CD4-positive, alpha-beta T cell (primary cell): ENCODE data around the gene NR4A3. TPM values are rescaled to one million over a fixed set of nuclear protein-coding genes. Genes with fewer than 3 reads are reported as not detected.

Experiments used
- ATAC-seq: fragments of 200-7000 bp; cut with Tn5 transposase; one replicate; pipeline ENCODE4 v1.10.0; 2022; ENCODE audit warnings: mild to moderate bottlenecking; ENCODE audit not compliant: poor library complexity
- CTCF ChIA-PET: fragments of 350-600 bp; sonication (Branson Sonifier 250); formaldehyde crosslinking; loops from one replicate; lab custom pipeline; 2021; ENCODE audit warnings: antibody characterized with exemption, inconsistent platforms; lab: Charles Lee
- POLR2A ChIA-PET: fragments of 350-600 bp; sonication (Branson Sonifier 250); formaldehyde crosslinking; loops from one replicate; lab custom pipeline; 2021; ENCODE audit warnings: antibody characterized with exemption, inconsistent platforms; lab: Charles Lee
- DNase-seq, 14 experiments: peaks; one replicate each; pipeline ENCODE4 v3.0.0-alpha.2; 2013 to 2020; ENCODE audit warnings: mixed read lengths in 2 of 14
- H3K27ac ChIP-seq, 2 donors: one replicate each; pipeline versions ENCODE4 v1.5.1 to v1.7.0; 2013; ENCODE audit warnings: low read length in 2 of 2, low read depth in 1 of 2, mild to moderate bottlenecking in 1 of 2
- H3K27me3 ChIP-seq, 2 experiments: 1 replicate in 1 of 2; 2 replicates in 1 of 2; pipeline versions ENCODE4 v1.6.1 to v1.7.0; 2013; ENCODE audit warnings: low read length in 2 of 2, control low read depth in 1 of 2, mild to moderate bottlenecking in 1 of 2, moderate library complexity in 1 of 2; ENCODE audit not compliant: insufficient read depth in 2 of 2, control insufficient read depth in 1 of 2
- H3K36me3 ChIP-seq: one replicate; pipeline ENCODE4 v1.6.1; 2013; ENCODE audit warnings: low read length, control low read depth; ENCODE audit not compliant: insufficient read depth
- H3K4me1 ChIP-seq: one replicate; pipeline ENCODE4 v1.6.1; 2013; ENCODE audit warnings: low read length, control low read depth; ENCODE audit not compliant: insufficient read depth
- H3K4me3 ChIP-seq: one replicate; pipeline ENCODE4 v1.5.1; 2013; ENCODE audit warnings: mild to moderate bottlenecking, low read length, moderate library complexity
- H3K9me3 ChIP-seq, 2 experiments: 1 replicate in 1 of 2; 2 replicates in 1 of 2; pipeline versions ENCODE4 v1.6.1 to v1.7.0; 2013; ENCODE audit warnings: low read length in 2 of 2, mild to moderate bottlenecking in 2 of 2, control low read depth in 1 of 2, moderate library complexity in 1 of 2; ENCODE audit not compliant: control insufficient read depth in 1 of 2, insufficient read depth in 1 of 2
- H3K27ac Mint-ChIP-seq: one replicate; pipeline ENCODE4 v1.8.0; 2020; ENCODE audit warnings: mixed read lengths
- H3K27me3 Mint-ChIP-seq: one replicate; pipeline ENCODE4 v1.8.0; 2021; ENCODE audit warnings: mixed read lengths
- H3K36me3 Mint-ChIP-seq: one replicate; pipeline ENCODE4 v1.8.0; 2021; ENCODE audit warnings: low read depth, mixed read lengths
- H3K4me1 Mint-ChIP-seq: one replicate; pipeline ENCODE4 v1.8.0; 2021; ENCODE audit warnings: low read depth, mixed read lengths
- H3K4me3 Mint-ChIP-seq: one replicate; pipeline ENCODE4 v1.8.0; 2020; ENCODE audit warnings: mild to moderate bottlenecking, mixed read lengths
- H3K9me3 Mint-ChIP-seq: one replicate; pipeline ENCODE4 v1.8.0; 2020; ENCODE audit warnings: mixed read lengths
- CTCF ChIP-seq: fragments of 200-600 bp; IDR thresholded peaks from one replicate; pipeline ENCODE4 v1.8.0; 2022; ENCODE audit warnings: antibody characterized with exemption, mild to moderate bottlenecking
- intact Hi-C, 2 experiments: fragments of 100-400 bp; cut with DNase I in 1 of 2; cut with micrococcal nuclease in 1 of 2; formaldehyde crosslinking; loops; one replicate each; pipeline versions ENCODE4 v1.15.1 to v1.9.0; 2023 to 2025; cut with DNase I, micrococcal nuclease
- total RNA-seq, 174 experiments: library from RNA in 2 of 174; stranded (reverse) in 2 of 174; gene quantifications; one replicate each; pipeline ENCODE4 v1.2.3 and lab custom pipeline; 2021 to 2026

The NR4A3 gene
- total RNA-seq, 2 experiments from 2014 or later, result 42.4 to 44.6 TPM

GRCh38 chr9:99811172-99811571 lies 10.5 kb upstream of the NR4A3 start:
- no peaks in the 10 kb centered on the region for H3K4me1 Mint-ChIP-seq
- TF ChIP-seq CTCF, result no peak
- H3K36me3 Mint-ChIP-seq, result no peaks in the 10 kb centered on the region
- H3K27ac Mint-ChIP-seq, result no peak overlapping the region
- intact Hi-C loops, result no loop called here
- no peaks in the 10 kb centered on the region for H3K9me3 Mint-ChIP-seq
- no peaks in the 10 kb centered on the region for H3K4me1 ChIP-seq
- H3K4me3 Mint-ChIP-seq, result no peak overlapping the region
- H3K4me3 ChIP-seq, result no peak overlapping the region
- POLR2A ChIA-PET, result interaction anchor here (1.7 kb wide), 1 partner anchor 8 kb away, joined by 12 read pairs; no protein-coding TSS in a partner anchor
- H3K9me3 ChIP-seq, result no peaks in the 10 kb centered on the region
- CTCF ChIA-PET, result interaction anchor here (0.7 to 1.5 kb wide), 3 partner anchors 12 to 200 kb away, joined by 3 to 4 read pairs (median 3); no protein-coding TSS in a partner anchor
- H3K36me3 ChIP-seq, result no peaks in the 10 kb centered on the region
- ATAC-seq, result no peak
- no peak for DNase-seq
- H3K27me3 ChIP-seq, result no peaks in the 10 kb centered on the region
- H3K27ac ChIP-seq, result no peak overlapping the region
- peaks cover 4% of the 10 kb centered on the region for H3K27me3 Mint-ChIP-seq

GRCh38 chr9:99811598-99812383 lies 9.9 kb upstream of the NR4A3 start:
- Mint-ChIP-seq H3K4me3 (no peak overlapping the region), H3K27ac (no peak overlapping the region), H3K27me3 (peaks cover 4% of the 10 kb centered on the region), H3K4me1 (no peaks in the 10 kb centered on the region), H3K36me3 (no peaks in the 10 kb centered on the region), H3K9me3 (no peaks in the 10 kb centered on the region)
- ChIA-PET CTCF (interaction anchor here (0.7 to 1.1 kb wide), 2 partner anchors 16 to 199 kb away, joined by 3 to 4 read pairs; no protein-coding TSS in a partner anchor), POLR2A (no interaction called here)
- Histone ChIP-seq H3K27me3 (no peaks in the 10 kb centered on the region), H3K9me3 (no peaks in the 10 kb centered on the region), H3K27ac (no peak overlapping the region), H3K36me3 (no peaks in the 10 kb centered on the region), H3K4me3 (no peak overlapping the region), H3K4me1 (no peaks in the 10 kb centered on the region)
- DNase-seq (peak in 1 of 14 experiments; percentile 14), ATAC-seq (no peak)
- TF ChIP-seq CTCF, result no peak
- intact Hi-C loops, result no loop called here

- no peaks in the 10 kb centered on the region for H3K9me3 ChIP-seq
- no peak for TF ChIP-seq CTCF
- H3K27me3 ChIP-seq, result no peaks in the 10 kb centered on the region
- CTCF ChIA-PET, result no interaction called here
- intact Hi-C loops, result no loop called here
- POLR2A ChIA-PET, result no interaction called here
- no peaks in the 10 kb centered on the region for H3K36me3 ChIP-seq
- ATAC-seq, result no peak
- no peak overlapping the region for H3K4me3 ChIP-seq
- peaks cover 8% of the 10 kb centered on the region for H3K27me3 Mint-ChIP-seq
- no peak overlapping the region for H3K4me3 Mint-ChIP-seq
- no peak overlapping the region for H3K27ac Mint-ChIP-seq
- no peaks in the 10 kb centered on the region for H3K9me3 Mint-ChIP-seq
- peaks cover 5% of the 10 kb centered on the region for H3K4me1 Mint-ChIP-seq
- H3K36me3 Mint-ChIP-seq, result no peaks in the 10 kb centered on the region
- no peak for DNase-seq
- no peak overlapping the region for H3K27ac ChIP-seq
- H3K4me1 ChIP-seq, result peaks cover 5% of the 10 kb centered on the region
Observed at GRCh38 chr9:99813739-99814138, 7.9 kb upstream of the NR4A3 start.
